WTC11 (cell line): ENCODE data around the gene MYO5B.

ENCODE experiments used
- ATF1 ChIP-seq: sonication (generic); formaldehyde crosslinking; IDR thresholded peaks from 2 replicates; pipeline ENCODE4 v1.8.1; 2023; ENCODE audit warnings: mild to moderate bottlenecking, moderate library complexity, missing genetic modification reagents
- CREB1 ChIP-seq: sonication (generic); formaldehyde crosslinking; IDR thresholded peaks from 2 replicates; pipeline ENCODE4 v1.8.0; 2023; ENCODE audit warnings: mild to moderate bottlenecking, missing genetic modification reagents
- CTCF ChIP-seq: fragments of 200-600 bp; IDR thresholded peaks from 2 replicates; pipeline ENCODE4 v1.8.0; 2022; ENCODE audit warnings: antibody characterized with exemption
- MAX ChIP-seq: sonication (generic); formaldehyde crosslinking; IDR thresholded peaks from 2 replicates; pipeline ENCODE4 v1.8.0; 2022; ENCODE audit warnings: mild to moderate bottlenecking, missing genetic modification reagents
- SMAD4 ChIP-seq: sonication (generic); formaldehyde crosslinking; IDR thresholded peaks from 2 replicates; pipeline ENCODE4 v1.8.0; 2022; ENCODE audit warnings: mild to moderate bottlenecking, missing genetic modification reagents
- ZSCAN18 ChIP-seq: fragments of 250-450 bp; sonication (Bioruptor Pico); IDR thresholded peaks from 2 replicates; pipeline ENCODE4 v2.1.2; 2022; ENCODE audit warnings: mild to moderate bottlenecking, moderate library complexity

- TF ChIP-seq CTCF (no peak), ATF1 (CRISPR knock-in tag) (no peak), ZSCAN18 (CRISPR knock-in tag) (no peak), SMAD4 (CRISPR knock-in tag) (no peak), CREB1 (CRISPR knock-in tag) (no peak), MAX (CRISPR knock-in tag) (no peak)
Observed at GRCh38 chr18:49973592-49973991, 221.4 kb downstream of the MYO5B start.
